Fibroblast of lung (primary cell): ENCODE measurements around the gene GPC5.
A peak's percentile ranks its signal among the peaks of the same experiment; 100 is the strongest.

Experiments
- EZH2 ChIP-seq: IDR thresholded peaks from 2 replicates; pipeline ENCODE4 v1.5.1; 2012; ENCODE audit warnings: low read length, control low read depth, mild to moderate bottlenecking; ENCODE audit errors: missing control alignments
- TF ChIP-seq, protein P1 (sequence below), 2 donors: IDR thresholded peaks in 1 of 2; conservative IDR thresholded peaks in 1 of 2; 1 replicate in 1 of 2; 2 replicates in 1 of 2; pipeline ENCODE4 v1.5.1; 2011 to 2012; ENCODE audit warnings: low read length in 2 of 2, control low read depth in 1 of 2, inconsistent platforms in 1 of 2, low read depth in 1 of 2, mild to moderate bottlenecking in 1 of 2

DNA sequence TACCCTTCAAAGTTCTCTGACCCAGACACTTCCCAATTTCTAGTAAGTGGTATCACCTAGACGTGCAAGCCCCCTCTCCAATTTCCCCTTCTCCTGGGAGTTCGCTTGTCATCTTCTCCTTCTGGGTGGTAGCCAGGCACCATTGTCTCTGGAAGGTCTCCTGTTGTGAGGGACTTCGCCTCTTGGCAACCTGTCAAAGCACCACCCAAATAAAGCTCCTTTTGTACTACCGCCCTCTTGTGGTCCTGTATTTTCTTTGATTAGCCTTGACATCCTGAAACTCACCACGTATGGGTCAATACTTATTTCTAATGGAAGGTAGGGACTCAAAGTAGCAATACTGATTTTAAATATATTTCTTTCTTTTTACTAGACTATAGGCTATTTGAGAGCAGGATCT, 8.2 kb downstream of the GPC5 start:
- TF ChIP-seq, protein P1, sequence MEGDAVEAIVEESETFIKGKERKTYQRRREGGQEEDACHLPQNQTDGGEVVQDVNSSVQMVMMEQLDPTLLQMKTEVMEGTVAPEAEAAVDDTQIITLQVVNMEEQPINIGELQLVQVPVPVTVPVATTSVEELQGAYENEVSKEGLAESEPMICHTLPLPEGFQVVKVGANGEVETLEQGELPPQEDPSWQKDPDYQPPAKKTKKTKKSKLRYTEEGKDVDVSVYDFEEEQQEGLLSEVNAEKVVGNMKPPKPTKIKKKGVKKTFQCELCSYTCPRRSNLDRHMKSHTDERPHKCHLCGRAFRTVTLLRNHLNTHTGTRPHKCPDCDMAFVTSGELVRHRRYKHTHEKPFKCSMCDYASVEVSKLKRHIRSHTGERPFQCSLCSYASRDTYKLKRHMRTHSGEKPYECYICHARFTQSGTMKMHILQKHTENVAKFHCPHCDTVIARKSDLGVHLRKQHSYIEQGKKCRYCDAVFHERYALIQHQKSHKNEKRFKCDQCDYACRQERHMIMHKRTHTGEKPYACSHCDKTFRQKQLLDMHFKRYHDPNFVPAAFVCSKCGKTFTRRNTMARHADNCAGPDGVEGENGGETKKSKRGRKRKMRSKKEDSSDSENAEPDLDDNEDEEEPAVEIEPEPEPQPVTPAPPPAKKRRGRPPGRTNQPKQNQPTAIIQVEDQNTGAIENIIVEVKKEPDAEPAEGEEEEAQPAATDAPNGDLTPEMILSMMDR (conservative IDR thresholded peaks at IDR 0.05 in 1 of 2, IDR thresholded peaks at IDR 0.05 in 1 of 2; ENCODE audit: low read depth in 1 of 2, low read length in 2 of 2), result peak; percentile 50 to 64
- no peak for TF ChIP-seq EZH2
